A549 (cell line): Measurements from ENCODE around the gene SHBG. TPM values are rescaled to one million over a fixed set of nuclear protein-coding genes. Genes with fewer than 3 reads are reported as not detected.

Source experiments
- ATAC-seq, 2 experiments: fragments of 200-7000 bp in 1 of 2; fragments of >200 bp in 1 of 2; cut with Nextera tagmentation in 1 of 2; cut with Tn5 transposase in 1 of 2; 3 replicates each; pipeline versions ENCODE4 v1.8.0 to v1.9.1; 2018 to 2020; ENCODE audit warnings: mild to moderate bottlenecking in 1 of 2, moderate library complexity in 1 of 2
- CTCF ChIA-PET: fragments of 300-600 bp; sonication (Branson Sonifier 250); formaldehyde crosslinking; extraction: SDS; loops from one replicate; lab custom pipeline; 2021; ENCODE audit warnings: antibody characterized with exemption, inconsistent platforms; lab: Yijun Ruan, JAX
- POLR2A ChIA-PET: fragments of 350-600 bp; formaldehyde crosslinking; extraction: SDS; loops from one replicate; lab custom pipeline; 2021; ENCODE audit warnings: antibody characterized with exemption, inconsistent platforms; lab: Yijun Ruan, JAX
- DNase-seq, 2 experiments: peaks; one replicate each; pipeline versions ENCODE4 v3.0.0 to v3.0.0-alpha.2; 2011 to 2016; ENCODE audit warnings: low read depth in 1 of 2, low spot score in 1 of 2
- FAIRE-seq: peaks from 2 replicates; lab custom pipeline; 2011; peaks lifted over from hg19 to GRCh38; lab: Jason Lieb, UNC
- H3K27ac ChIP-seq, 2 experiments: fragments of >200 bp; sonication (Bioruptor Twin); formaldehyde crosslinking; 3 replicates each; pipeline ENCODE4 v1.5.1; 2016 to 2017
- H3K4me1 ChIP-seq: fragments of >200 bp; sonication (Bioruptor Twin); formaldehyde crosslinking; 3 replicates; pipeline ENCODE4 v1.6.1; 2016
- H3K4me2 ChIP-seq: fragments of >200 bp; sonication (Bioruptor Twin); formaldehyde crosslinking; 3 replicates; pipeline ENCODE4 v1.6.1; 2016
- H3K4me3 ChIP-seq: fragments of >200 bp; sonication (Bioruptor Twin); formaldehyde crosslinking; 3 replicates; pipeline ENCODE4 v1.5.1; 2016
- H3K9me3 ChIP-seq: fragments of >200 bp; sonication (Bioruptor Twin); formaldehyde crosslinking; 3 replicates; pipeline ENCODE4 v1.6.1; 2016
- CHD4 ChIP-seq: fragments of 200-600 bp; sonication (generic); IDR thresholded peaks from 2 replicates; pipeline ENCODE4 v1.6.1; 2016; ENCODE audit warnings: antibody characterized with exemption, mild to moderate bottlenecking, borderline replicate concordance
- GATA3 ChIP-seq: IDR thresholded peaks from 2 replicates; pipeline ENCODE4 v1.6.1; 2012; ENCODE audit warnings: borderline replicate concordance
- HOXB5 ChIP-seq: fragments of 250-450 bp; sonication (Bioruptor Pico); IDR thresholded peaks from 2 replicates; pipeline ENCODE4 v1.5.0; 2020; ENCODE audit warnings: mild to moderate bottlenecking, moderate library complexity
- JUN ChIP-seq, 2 experiments: fragments of >200 bp; sonication (Bioruptor Twin); formaldehyde crosslinking; IDR thresholded peaks; 2 replicates in 1 of 2; 3 replicates in 1 of 2; pipeline ENCODE4 v1.6.1; 2016 to 2017
- KDM5A ChIP-seq: fragments of 200-600 bp; sonication (generic); IDR thresholded peaks from 2 replicates; pipeline ENCODE4 v1.6.1; 2016; ENCODE audit warnings: antibody characterized with exemption, mild to moderate bottlenecking
- NR3C1 ChIP-seq: fragments of >200 bp; sonication (Bioruptor Twin); formaldehyde crosslinking; IDR thresholded peaks from 3 replicates; pipeline ENCODE4 v1.6.1; 2017
- POLR2A ChIP-seq: IDR thresholded peaks from 2 replicates; pipeline ENCODE4 v1.6.1; 2012; ENCODE audit warnings: mild to moderate bottlenecking, low read length
- RAD21 ChIP-seq, 2 experiments: fragments of >200 bp in 1 of 2; sonication (Bioruptor Twin) in 1 of 2; formaldehyde crosslinking in 1 of 2; IDR thresholded peaks in 1 of 2; conservative IDR thresholded peaks in 1 of 2; 2 replicates in 1 of 2; 3 replicates in 1 of 2; pipeline ENCODE4 v1.6.1; 2012 to 2018; ENCODE audit warnings: inconsistent platforms in 1 of 2
- RARB ChIP-seq: fragments of 250-450 bp; sonication (Bioruptor Pico); IDR thresholded peaks from 2 replicates; pipeline ENCODE4 v1.8.0; 2021; ENCODE audit warnings: mild to moderate bottlenecking, moderate library complexity
- RCOR1 ChIP-seq: fragments of 150-350 bp; IDR thresholded peaks from 2 replicates; pipeline ENCODE4 v1.6.1; 2014; ENCODE audit warnings: antibody characterized with exemption, low read length, low read depth
- RFX5 ChIP-seq: fragments of 450-650 bp; IDR thresholded peaks from 2 replicates; pipeline ENCODE4 v1.7.1; 2014; ENCODE audit warnings: antibody characterized with exemption, mild to moderate bottlenecking, moderate library complexity
- TP53 ChIP-seq: fragments of 250-450 bp; sonication (Bioruptor Pico); IDR thresholded peaks from 2 replicates; pipeline ENCODE4 v1.5.0; 2021; ENCODE audit warnings: mild to moderate bottlenecking, moderate library complexity
- ZC3H11A ChIP-seq: fragments of 450-650 bp; IDR thresholded peaks from 2 replicates; pipeline ENCODE4 v1.6.1; 2014; ENCODE audit warnings: antibody characterized with exemption, mild to moderate bottlenecking
- ZSCAN20 ChIP-seq: fragments of 250-450 bp; sonication (Bioruptor Pico); IDR thresholded peaks from 2 replicates; pipeline ENCODE4 v1.8.0; 2022; ENCODE audit warnings: mild to moderate bottlenecking, moderate library complexity
- WGBS: methylation state at CpG from one replicate; pipeline ENCODE4 v1.1.6; 2017; ENCODE audit errors: missing lambda C conversion rate; 5-methylcytosine and 5-hydroxymethylcytosine counted together
- polyA plus RNA-seq, 4 experiments: library from polyadenylated mRNA; depleted of rRNA in 3 of 4; stranded (reverse); fragments of >200 nt; fragmentation: RNase III in 1 of 4; extraction: RNeasy Plus Mini Kit Qiagen cat#74134 plus additional on column Dnase treatment in 1 of 4; gene quantifications; 2 replicates in 3 of 4; 3 replicates in 1 of 4; pipeline ENCODE4 v1.2.3, GENCODE V29; 2011 to 2017
- TF ChIP-seq, protein P1 (sequence below): fragments of >200 bp; sonication (Bioruptor Twin); formaldehyde crosslinking; IDR thresholded peaks from 2 replicates; pipeline ENCODE4 v1.6.1; 2016
- TF ChIP-seq, protein P2 (sequence below): IDR thresholded peaks from 2 replicates; pipeline ENCODE4 v1.6.1; 2012
- TF ChIP-seq, protein P3 (sequence below): fragments of >200 bp; sonication (Bioruptor Twin); formaldehyde crosslinking; IDR thresholded peaks from 3 replicates; pipeline ENCODE4 v1.5.1; 2016
- TF ChIP-seq, protein P4 (sequence below): fragments of >200 bp; sonication (Bioruptor Twin); formaldehyde crosslinking; IDR thresholded peaks from 3 replicates; pipeline ENCODE4 v1.6.1; 2016

The SHBG gene
- polyA plus RNA-seq, 2 of the 4 experiments (the other 2 are of a cell fraction): 0.31 to 0.63 TPM

DNA sequence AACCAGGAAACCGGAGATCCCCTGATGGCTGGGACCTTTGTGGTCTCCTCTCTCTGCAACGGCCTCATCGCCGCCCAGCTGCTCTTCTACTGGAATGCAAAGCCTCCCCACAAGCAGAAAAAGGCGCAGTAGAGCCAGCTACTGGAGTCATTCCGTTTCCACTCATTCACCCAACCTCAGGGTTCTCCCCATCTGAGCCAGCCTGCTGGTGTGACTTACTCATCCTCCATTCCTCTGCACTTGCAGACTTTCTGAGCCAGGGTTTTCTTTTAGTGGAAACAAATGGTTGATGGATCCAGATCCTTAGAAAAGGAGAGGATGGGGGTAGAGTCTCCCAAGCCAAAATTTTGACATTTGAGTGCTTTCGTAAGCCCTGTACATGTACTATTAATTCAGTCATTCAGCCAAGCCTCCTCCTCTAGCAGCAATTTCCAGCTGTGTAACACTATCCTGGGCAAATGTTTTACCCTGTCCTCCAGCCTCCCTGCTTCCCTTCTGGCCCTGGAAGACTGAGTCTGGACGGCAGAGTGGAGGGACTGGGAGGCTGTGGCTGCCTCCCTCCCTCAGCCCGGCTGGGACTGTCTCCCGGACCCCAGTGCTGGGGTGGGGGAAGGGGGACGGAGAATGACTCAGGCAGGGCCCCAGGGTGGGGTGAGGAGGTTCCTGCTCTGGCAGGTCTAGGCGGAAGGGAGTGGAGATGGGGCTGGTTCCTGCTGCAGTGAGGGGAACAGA is 42.3 kb upstream of the SHBG start (continued):
- TF ChIP-seq, protein P1, sequence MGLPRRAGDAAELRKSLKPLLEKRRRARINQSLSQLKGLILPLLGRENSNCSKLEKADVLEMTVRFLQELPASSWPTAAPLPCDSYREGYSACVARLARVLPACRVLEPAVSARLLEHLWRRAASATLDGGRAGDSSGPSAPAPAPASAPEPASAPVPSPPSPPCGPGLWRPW: no peak
- TF ChIP-seq TP53 (CRISPR knock-in tag): no peak
- TF ChIP-seq, protein P2, sequence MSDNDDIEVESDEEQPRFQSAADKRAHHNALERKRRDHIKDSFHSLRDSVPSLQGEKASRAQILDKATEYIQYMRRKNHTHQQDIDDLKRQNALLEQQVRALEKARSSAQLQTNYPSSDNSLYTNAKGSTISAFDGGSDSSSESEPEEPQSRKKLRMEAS: no peak
- no peak for TF ChIP-seq GATA3
- no peak for TF ChIP-seq HOXB5 (CRISPR knock-in tag)
- TF ChIP-seq JUN (IDR thresholded peaks at IDR 0.05): no peak
- no peak for TF ChIP-seq RCOR1
- TF ChIP-seq ZSCAN20: no peak

DNA sequence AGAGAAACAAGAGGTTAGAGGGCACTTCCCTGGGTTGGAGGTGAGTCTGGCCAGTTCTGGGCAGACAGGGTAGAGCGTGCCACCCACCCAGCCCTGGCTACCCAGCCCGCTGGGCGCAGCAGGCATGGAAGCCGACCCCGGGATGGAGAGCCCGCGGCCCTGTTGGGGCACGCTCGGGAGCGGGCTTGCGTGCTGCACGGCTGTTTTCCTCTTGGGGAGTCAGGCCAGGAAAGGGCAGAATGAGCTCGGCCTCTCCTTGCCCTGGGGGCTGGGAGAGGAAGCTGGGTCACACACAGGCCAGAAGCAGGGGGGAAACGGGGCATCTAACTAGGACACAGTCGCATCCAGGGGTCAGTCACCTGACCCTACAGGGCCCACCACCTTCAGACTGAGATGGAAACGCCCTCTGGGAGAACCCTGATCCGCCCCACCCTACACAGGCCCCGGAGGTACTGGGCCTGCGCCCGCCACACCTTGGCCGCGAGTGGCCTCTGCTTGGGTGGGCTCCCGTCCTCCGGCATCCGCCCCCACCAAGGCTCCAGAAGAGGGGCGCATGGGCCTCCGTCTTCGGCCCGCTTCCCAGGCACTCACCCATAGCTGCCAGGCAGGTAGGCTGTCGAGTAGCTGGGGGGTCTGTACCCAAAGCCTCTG is 41.3 kb upstream of the SHBG start:
- POLR2A ChIA-PET: interaction anchor here (2.2 to 3.0 kb wide), 3 partner anchors 9 to 98 kb away, joined by 7 to 16 read pairs (median 12); partner anchors contain the start of genes CD68 and TP53
- no peaks in the 10 kb centered on the region for H3K9me3 ChIP-seq
- ATAC-seq (no peak), DNase-seq (no peak)
- CTCF ChIA-PET: interaction anchor here (0.8 to 12.1 kb wide), 25 partner anchors 7 to 535 kb away, joined by 3 to 184 read pairs (median 5); partner anchors contain the start of genes ATP1B2, CD68, DNAH2 and FXR2
- H3K4me2 ChIP-seq: no peak overlapping the region
- TF ChIP-seq POLR2A (no peak), ZC3H11A (no peak), NR3C1 (no peak), RARB (no peak), ZSCAN20 (no peak)
- TF ChIP-seq, all 56 proteins: peak for 0
- no peak for FAIRE-seq
- Histone ChIP-seq H3K4me3 (no peak overlapping the region), H3K4me1 (peaks cover 36% of the 10 kb centered on the region), H3K27ac (0 out of 6 replicates have a peak overlapping the region, but pooled peaks of 1 of the 2 experiments have one; percentile 7)
- 91% methylated on average over 30 of the region's 30 CpGs for WGBS

DNA sequence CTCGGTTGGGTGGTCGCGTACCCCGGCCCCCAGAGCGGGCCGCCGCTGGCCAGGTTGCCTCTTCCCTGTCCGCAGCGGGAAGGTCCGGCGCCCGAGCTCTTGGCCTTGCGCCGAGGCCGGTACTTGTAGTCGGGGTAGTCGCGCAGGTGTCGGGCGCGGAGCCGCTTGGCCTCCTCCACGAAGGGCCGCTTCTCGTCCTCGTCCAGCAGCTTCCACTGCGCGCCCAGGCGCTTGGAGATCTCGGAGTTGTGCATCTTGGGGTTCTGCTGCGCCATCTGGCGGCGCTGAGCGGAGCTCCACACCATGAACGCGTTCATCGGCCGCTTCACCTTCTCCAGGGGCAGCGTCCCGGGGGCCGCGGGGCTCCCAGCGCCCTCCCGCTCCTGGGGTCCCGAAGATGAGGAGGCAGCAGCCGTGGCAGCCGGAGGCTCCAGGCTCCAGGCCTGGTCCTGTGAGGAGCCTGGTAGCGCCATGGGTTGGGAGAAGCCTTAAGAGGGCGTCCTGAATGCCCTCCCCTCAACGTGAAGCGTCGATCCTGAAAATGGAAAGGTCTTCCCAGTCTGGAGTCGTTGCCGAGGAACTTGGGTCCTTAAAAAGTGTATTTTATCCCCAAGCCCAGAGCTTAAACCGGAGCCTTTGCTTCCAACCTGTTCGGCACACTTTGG is 40.6 kb upstream of the SHBG start:
- POLR2A ChIA-PET: interaction anchor here (0.8 to 3.0 kb wide), 4 partner anchors 10 to 98 kb away, joined by 3 to 16 read pairs (median 10); partner anchors contain the start of genes CD68, SAT2 and TP53
- ATAC-seq: peak; percentile 22 to 65; a peak in 3 of 6 replicates
- no peak for FAIRE-seq
- H3K9me3 ChIP-seq: no peaks in the 10 kb centered on the region
- 81% methylated on average over 51 of the region's 56 CpGs for WGBS
- TF ChIP-seq CHD4 (no peak), RFX5 (no peak), KDM5A (no peak), RAD21 (conservative IDR thresholded peaks at IDR 0.05 in 1 of 2, IDR thresholded peaks at IDR 0.05 in 1 of 2) (peak; percentile 44 to 45; a peak in 3 of 5 replicates)
- TF ChIP-seq, protein P3, sequence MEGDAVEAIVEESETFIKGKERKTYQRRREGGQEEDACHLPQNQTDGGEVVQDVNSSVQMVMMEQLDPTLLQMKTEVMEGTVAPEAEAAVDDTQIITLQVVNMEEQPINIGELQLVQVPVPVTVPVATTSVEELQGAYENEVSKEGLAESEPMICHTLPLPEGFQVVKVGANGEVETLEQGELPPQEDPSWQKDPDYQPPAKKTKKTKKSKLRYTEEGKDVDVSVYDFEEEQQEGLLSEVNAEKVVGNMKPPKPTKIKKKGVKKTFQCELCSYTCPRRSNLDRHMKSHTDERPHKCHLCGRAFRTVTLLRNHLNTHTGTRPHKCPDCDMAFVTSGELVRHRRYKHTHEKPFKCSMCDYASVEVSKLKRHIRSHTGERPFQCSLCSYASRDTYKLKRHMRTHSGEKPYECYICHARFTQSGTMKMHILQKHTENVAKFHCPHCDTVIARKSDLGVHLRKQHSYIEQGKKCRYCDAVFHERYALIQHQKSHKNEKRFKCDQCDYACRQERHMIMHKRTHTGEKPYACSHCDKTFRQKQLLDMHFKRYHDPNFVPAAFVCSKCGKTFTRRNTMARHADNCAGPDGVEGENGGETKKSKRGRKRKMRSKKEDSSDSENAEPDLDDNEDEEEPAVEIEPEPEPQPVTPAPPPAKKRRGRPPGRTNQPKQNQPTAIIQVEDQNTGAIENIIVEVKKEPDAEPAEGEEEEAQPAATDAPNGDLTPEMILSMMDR: peak; percentile 46
- TF ChIP-seq, protein P4, sequence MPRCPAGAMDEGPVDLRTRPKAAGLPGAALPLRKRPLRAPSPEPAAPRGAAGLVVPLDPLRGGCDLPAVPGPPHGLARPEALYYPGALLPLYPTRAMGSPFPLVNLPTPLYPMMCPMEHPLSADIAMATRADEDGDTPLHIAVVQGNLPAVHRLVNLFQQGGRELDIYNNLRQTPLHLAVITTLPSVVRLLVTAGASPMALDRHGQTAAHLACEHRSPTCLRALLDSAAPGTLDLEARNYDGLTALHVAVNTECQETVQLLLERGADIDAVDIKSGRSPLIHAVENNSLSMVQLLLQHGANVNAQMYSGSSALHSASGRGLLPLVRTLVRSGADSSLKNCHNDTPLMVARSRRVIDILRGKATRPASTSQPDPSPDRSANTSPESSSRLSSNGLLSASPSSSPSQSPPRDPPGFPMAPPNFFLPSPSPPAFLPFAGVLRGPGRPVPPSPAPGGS: 0 out of 3 replicates have a peak, but pooled peaks have one; percentile 8
- TF ChIP-seq, all 56 proteins: peak for 3
- Histone ChIP-seq H3K27ac (peak overlapping the region in 1 of 2 experiments; percentile 78; a peak in 2 of 6 replicates), H3K4me2 (no peak overlapping the region; the same call in 2 of the 3 replicates), H3K4me1 (peaks cover 36% of the 10 kb centered on the region), H3K4me3 (no peak overlapping the region)
- peak in 1 of 2 experiments; percentile 72 for DNase-seq
- CTCF ChIA-PET: interaction anchor here (0.6 to 12.1 kb wide), 27 partner anchors 11 to 535 kb away, joined by 3 to 184 read pairs (median 5); partner anchors contain the start of genes ATP1B2, CD68, DNAH2 and FXR2
